Uterus (tissue), 2 donors: ENCODE measurements around the gene GADD45B.

Source experiments
- POLR2A ChIP-seq, 2 donors: fragments of 450-650 bp; IDR thresholded peaks; one replicate each; pipeline ENCODE4 v1.6.1; 2016; ENCODE audit warnings: antibody characterized with exemption in 2 of 2, mild to moderate bottlenecking in 1 of 2, moderate library complexity in 1 of 2
- TF ChIP-seq, protein P1 (sequence below), 4 experiments: fragments of 200-600 bp in 2 of 4; fragments of 450-650 bp in 2 of 4; sonication (generic) in 2 of 4; IDR thresholded peaks; one replicate each; pipeline ENCODE4 v1.5.1; 2016 to 2019; ENCODE audit warnings: antibody characterized with exemption in 4 of 4, mild to moderate bottlenecking in 2 of 4, moderate library complexity in 1 of 4

DNA sequence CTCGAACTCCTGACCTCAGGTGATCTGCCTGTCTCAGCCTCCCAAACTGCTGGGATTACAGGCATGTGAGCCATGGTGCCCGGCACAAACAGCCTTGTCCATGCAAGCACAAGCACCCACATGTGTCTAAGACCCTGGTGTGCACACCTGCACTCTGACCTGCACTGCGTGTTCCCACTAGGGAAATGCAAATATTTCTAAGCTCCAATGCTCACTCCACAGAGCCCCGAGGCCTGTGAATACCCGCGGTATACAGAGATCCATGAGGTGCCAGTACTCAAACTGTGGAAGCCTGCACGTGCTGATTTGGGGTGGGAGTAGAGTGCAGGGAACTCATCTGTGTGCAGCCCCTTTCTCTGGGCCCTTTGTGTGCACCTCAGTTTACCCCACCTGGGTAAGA, 14.7 kb downstream of the GADD45B start:
- TF ChIP-seq, protein P1, sequence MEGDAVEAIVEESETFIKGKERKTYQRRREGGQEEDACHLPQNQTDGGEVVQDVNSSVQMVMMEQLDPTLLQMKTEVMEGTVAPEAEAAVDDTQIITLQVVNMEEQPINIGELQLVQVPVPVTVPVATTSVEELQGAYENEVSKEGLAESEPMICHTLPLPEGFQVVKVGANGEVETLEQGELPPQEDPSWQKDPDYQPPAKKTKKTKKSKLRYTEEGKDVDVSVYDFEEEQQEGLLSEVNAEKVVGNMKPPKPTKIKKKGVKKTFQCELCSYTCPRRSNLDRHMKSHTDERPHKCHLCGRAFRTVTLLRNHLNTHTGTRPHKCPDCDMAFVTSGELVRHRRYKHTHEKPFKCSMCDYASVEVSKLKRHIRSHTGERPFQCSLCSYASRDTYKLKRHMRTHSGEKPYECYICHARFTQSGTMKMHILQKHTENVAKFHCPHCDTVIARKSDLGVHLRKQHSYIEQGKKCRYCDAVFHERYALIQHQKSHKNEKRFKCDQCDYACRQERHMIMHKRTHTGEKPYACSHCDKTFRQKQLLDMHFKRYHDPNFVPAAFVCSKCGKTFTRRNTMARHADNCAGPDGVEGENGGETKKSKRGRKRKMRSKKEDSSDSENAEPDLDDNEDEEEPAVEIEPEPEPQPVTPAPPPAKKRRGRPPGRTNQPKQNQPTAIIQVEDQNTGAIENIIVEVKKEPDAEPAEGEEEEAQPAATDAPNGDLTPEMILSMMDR (IDR thresholded peaks at IDR 0.05) = no peak
- TF ChIP-seq POLR2A (IDR thresholded peaks at IDR 0.05) = no peak
